Non-pigmented ciliary epithelial cell (primary cell): ENCODE results near the gene RNF103.
"Not testable (repeated sequence)": the region's sequence is repeated elsewhere in the genome, so short reads cannot be mapped to it uniquely, and the experiment has no call there.

Experiments used
- DNase-seq: peaks from one replicate; pipeline ENCODE4 v3.0.0-alpha.2; 2010; ENCODE audit warnings: low read depth

The RNF103 gene

DNA sequence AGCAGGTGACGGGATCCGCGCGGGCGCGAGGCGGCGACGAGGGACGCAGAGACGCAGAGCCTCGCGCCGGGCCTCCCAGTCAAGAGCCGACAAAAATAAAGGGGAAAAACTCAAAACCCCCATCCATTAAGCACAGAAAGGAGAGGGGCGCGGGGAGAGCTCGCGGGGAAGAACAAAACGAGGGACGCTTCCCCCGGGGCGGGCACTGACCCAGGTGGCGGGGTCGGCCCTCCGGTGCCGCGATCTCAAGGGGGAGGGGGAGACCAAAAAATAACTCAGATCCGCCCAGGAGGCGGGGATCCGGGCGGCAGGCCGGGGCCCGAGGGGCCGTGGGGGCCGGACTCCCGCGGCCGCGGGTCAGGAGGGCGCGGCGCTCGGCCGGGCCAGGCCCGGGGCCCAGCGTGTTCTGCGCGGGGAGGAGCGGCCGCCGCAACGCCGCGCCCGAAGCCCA lies 597 bp downstream of the RNF103 start:
- no peak for DNase-seq

DNA sequence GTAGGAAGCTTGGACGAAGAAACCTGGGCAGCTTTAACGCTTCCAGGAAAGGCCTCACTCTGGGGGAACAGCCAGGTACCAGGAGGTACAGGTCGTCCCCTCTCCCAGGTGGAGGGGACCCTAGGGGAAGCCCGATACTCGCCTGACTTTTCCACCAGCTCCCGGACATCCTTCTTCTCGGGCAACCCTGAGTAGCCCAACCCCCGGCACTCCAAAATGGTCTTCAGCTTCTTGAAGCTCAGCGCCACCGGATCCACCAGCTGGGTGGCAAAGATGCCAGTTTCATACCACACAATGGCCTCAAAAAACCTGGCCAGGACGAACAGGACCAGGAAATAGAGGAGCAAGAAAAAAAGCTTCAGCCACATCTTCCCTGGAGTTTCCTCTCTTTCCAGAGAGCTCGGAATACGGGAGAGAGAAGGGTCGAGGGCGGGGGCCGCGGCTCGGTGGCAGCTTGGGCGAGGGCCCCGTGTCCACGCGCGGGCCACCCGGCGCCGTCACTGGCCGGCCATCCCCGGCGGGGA lies 1.1 kb downstream of the RNF103 start:
- no peak for DNase-seq

DNA sequence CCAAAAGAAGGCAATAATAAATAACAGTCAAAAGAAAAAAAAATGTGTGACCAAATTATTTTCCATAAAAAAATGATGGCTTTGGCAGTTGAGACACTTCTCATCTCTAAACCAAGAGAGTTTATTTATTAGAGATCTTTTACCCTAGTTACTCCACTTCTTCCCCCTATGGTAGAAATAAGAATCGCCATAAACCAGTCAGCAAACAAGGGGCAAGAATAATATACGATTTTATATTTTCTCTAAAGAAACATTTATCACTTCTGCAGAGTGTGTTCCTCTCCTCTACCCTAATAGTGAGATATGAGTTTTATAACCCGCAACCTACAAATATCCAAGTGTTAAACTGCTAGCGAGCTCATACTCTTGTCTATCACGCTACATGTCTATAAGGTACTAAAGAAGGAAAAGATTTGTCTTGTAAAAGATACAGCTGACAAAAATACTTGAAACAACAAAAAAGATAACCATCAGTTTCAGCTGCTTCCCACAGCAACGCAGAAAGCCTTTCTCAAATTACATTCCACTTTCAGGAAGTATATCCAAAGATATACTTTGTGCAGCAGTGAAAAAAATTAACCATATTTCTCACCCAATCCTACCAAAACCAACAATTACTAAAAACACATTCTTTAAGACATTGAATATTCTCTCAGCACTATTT lies 2.3 kb downstream of the RNF103 start:
- DNase-seq = no peak

DNA sequence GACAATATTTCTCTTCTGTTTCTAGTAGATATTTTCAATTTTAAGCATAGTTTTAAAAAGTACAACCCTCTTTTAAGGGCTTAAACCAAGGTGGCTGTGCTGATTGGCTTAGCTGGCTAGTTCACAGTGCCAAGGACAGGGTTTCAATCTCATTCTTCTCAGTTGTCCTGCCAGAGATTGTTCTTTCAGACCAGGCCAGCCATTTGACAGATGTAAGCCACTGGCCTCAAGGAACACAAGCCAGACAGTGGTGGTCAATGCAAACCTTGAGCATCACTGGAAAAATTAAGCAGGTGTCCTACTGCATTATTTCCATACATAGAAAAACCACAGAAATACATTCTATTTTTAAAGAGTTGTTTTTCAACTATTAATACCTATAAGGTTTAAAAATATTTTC lies 5.9 kb downstream of the RNF103 start:
- no peak for DNase-seq

DNA sequence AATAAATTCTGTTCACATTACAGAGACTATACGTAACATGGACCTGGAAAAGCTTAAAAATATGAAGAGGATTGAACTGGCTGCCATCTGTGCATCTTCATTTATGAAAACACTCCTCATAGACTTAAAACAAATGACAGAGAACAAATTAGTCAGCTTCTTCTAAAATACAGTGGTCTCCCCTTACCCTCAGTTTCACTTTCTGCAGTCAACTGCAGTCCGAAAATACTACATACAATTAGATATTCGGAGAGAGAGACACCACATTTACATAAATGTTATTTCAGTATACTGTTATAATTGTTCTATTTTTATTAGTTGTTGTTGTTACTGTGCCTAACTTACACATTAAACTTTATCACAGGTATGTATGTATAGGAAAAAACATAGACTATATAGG lies 6.5 kb downstream of the RNF103 start:
- DNase-seq = no peak

DNA sequence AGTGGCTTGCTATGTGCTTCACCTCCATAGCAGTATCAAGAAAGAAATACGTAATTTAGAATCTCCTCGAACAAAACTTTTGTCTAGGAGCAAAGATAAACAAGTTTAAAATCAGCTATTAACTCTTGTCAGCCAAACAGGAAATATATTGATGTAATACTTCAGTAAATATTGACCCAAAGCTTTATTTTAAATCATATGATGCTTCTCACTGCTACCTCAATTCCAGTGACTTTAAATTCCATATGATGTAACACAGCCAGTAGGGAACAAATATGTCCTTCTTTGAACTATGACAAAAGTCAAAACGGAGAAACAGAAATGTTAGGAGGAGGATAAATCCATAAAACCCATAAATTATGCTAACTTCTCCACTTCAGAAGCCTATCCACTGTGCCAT lies 7.2 kb downstream of the RNF103 start:
- DNase-seq = no peak

DNA sequence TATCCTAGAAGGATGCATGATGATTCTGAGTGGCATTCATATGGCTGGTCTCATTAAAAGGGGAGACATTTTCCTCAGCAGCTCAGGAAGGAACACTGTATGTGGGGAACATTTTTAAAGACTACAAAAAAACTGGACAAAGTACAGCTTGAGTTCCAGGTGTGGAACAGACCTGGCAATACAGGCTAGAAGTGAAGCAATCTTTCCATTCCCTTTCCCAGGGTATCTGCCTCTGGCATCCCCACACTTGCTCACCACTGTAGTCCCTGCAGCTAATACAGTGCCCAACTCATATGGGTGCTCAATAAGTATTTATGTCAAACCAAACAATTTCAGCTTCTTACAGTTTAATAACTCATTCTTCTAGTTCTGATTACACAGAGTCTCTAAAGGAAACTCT lies 8.1 kb downstream of the RNF103 start:
- no peak for DNase-seq

DNA sequence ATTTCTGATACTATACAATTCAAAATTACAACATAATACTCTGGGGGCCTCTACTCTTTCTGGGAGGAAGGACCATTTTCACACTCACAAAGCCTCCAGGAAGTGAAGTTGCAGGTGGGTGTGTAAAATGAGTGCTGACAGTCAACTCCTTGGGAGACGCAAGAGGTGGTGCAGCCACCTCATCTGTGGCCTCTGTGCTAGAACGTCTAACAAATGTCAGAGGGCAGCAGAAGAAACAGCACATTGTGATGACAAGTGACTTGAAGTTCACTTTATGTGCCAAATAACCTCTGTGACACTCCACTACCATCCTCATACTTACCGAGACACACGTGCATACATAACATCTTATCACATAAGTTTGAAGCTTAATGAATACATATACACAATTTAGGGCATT lies 10.2 kb downstream of the RNF103 start:
- no peak for DNase-seq

DNA sequence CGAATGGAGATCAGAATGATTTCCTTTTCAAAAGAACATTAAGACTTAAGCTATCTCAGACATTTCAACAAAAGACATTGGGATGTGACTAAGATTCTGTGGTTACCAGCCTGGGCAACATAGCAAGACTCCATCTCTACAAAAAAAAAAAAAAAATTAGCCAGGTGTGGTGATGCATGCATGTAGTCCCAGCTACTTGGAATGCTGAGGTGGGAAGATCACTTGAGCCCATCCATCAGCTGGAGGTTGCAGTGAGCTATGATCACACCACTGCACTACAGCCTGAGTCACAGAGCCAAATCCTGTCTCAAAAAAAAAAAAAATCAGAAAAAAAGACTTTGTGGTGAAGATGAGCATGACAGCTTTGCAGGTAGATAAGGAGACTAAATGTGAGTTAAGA lies 12.8 kb downstream of the RNF103 start:
- no peak for DNase-seq

DNA sequence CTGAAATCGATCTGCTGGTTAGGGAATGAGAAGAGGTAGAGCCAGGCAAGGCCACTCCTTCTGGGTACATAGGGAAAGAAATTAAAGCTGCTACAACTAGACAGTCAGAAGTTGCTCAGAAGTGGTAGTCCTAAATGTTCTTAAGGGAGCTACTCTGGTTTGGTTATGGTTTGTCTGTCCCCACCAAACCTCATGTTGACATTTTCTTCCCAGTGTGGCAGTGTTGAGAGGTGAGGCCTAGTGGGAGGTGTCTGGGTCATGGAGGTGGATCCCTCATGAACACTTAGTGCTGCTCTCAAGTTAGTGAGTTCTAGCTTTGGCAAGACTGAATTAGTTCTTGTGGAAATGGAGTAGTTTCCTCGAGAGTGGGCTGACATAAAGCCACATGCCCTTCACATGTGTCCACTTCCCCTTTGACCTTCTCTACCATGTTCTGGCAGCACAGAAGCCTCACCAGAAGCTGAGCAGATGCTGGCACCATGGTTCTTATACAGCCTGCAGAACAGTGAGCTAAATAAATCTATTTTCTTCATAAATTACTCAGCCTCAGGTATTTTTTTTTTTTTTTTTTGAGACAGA lies 14.7 kb downstream of the RNF103 start:
- no peak for DNase-seq

DNA sequence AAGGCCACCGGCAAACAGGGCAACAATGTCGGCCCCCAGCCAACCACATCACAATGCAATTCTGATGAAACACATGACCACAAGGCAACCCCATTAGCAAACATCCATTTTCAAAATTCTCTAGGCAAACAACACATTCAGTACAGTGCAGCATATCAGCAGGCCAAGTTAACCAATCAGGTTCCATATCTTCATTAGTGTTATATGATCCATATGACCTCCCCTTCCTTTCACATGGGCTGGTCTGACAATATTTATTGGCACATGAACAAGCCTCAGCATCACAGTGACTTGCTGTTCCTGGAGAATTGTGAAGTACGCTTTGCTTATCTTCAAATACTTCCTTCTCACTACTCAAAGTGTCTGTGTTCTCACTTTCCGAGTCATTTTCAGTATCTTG lies 19.8 kb downstream of the RNF103 start:
- DNase-seq = no peak

DNA sequence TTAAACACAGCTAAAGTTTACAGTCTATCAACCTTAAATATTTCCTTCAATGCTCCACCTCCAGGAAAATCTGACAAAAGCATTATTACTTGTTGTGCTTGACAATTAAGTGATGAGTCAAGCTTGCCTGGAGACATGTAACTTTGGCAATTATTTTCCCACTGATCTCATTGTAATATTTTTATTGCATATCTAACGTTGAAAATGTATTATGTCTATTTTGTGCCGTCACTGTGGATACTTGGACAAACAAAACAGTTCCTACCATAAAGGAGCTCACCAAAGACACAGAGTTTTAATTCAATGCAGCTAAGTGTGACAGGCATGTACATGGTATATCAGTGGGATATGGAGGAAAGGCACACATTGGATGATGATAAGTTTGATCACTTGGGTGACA lies 24.7 kb downstream of the RNF103 start:
- no peak for DNase-seq

DNA sequence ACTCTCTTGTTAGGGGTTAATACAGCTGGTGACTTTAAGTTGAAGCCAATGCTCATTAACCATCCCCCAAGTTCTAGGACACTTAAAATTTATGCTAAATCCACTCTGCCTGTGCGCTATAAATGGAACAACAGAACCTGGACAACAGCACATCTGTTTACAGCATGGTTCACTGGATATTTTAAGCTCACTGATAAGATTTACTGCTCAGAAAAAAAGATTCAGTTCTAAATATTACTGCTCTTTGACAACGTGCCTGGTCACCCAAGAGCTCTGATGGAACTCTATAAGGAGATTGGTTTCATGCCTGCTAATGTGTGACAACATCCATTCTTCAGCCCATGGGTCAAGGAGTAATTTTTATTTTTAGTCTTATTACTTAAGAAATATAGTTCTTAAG lies 27.5 kb downstream of the RNF103 start:
- DNase-seq = no peak

DNA sequence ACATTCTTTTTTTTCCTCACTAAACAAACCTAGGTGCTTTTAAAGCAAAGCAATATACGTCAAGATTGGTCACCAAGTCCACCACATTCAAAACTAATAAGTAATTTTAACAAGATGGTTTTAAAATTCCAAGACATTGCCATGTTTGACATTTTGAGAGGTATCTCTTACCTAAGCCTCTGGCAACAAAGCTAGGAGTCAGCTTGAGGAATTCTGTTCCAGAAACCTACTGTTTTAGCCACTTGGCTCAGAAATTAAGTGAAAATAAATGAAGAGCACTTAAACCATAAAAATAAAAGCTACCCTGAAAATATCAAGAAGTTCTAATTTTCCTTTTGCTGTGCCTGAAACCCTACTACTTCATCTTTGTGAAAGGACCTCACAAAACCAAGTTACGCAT lies 30.4 kb downstream of the RNF103 start:
- no peak for DNase-seq

DNA sequence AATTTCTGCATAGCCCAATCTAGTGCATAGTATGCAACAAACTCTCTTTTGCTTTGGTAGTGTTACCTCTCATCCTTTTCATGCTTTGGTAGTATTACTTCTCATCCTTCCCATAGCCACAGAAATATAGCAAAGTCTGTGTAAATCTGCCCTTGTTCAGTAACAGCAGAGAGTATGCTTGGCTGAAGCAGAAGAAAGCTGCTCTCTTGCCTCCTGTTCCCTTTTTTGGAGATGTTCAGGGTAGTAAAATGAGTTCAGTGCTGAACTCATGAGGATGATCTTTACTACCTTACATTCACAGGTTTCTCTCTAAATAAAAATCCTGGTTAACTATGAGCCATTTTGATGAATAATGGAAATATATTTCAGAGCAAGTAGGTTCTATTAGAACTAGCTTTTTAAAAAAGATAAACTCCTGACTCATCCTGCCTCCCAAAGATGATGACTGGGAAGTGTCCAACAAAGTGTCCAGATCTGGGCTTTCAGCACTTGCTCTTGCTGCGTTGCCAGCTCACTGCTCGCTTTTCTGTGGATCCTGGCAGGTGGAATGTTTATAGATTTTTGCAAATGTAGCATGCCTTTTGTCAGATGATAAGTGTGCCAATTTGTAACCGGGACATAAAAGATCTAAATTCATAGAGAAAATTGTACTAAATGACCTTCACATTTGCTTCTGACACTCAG lies 31.0 kb downstream of the RNF103 start:
- DNase-seq = no peak

DNA sequence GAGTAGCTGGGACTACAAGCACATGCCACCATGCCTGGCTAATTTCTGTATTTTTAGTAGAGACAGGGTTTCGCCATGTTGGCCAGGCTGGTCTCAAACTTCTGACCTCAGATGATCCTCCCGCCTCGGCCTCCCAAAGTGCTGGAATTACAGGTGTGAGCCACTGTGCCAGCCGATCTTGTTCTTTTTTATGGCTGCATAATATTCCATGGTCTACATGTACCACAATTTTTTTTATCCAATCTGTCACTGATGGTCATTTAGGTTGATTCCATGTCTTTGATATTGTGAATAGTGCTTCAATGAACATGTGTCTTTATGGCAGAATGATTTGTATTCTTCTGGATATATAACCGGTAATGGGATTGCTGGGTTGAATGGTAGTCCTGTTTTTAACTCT lies 34.0 kb downstream of the RNF103 start:
- not testable (repeated sequence) for DNase-seq

DNA sequence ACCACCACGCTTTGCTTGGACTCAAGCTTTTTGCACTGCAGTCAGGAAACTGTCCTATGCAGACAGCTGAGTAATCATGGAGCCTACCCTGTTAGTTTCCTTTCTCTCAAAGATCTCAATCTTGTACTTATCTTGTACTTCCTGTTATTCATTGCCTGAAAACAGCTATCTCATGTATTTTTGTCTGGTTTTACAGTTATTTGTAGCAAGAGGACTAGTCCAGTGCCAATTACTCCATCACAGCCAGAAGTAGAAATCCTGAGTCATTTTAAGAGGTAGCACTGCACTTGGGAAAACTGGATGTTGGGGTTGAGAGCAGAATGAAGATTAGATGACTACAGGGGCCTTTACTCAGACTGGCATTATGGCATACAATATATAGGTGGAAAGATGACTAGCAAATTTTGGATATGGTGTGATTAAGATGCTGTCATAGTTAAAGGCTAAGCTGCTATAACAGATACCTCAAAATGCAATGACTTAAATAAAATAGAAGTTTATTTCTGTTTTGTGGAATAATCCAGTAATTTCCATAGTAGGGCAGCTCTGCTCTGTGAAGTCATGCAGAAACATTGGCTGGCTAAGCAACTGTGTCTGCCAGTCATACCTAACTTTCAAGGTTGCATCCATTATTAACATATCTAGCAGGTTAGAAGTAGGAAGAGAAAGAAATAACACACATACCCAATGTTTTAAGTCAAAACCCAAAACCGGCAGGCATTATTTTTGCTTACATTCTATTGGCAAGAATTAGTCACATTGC lies 39.3 kb downstream of the RNF103 start:
- no peak for DNase-seq

DNA sequence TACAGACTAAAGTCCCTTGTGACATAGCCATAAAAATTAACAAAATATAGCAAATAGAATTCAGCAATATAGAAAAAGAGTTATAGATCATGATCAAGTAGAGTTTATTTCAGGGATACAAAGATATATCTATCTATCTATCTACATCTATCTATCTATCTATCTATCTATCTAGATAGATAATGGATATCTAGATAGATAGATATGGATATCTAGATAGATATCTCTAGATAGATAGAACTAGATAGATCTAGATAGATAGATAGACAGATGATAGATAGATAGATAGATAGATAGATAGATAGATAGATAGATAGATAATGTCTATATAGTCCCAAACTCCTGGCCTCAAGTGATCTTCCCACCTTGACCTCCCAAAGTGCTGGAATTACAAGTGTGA lies 43.1 kb downstream of the RNF103 start:
- no peak for DNase-seq

DNA sequence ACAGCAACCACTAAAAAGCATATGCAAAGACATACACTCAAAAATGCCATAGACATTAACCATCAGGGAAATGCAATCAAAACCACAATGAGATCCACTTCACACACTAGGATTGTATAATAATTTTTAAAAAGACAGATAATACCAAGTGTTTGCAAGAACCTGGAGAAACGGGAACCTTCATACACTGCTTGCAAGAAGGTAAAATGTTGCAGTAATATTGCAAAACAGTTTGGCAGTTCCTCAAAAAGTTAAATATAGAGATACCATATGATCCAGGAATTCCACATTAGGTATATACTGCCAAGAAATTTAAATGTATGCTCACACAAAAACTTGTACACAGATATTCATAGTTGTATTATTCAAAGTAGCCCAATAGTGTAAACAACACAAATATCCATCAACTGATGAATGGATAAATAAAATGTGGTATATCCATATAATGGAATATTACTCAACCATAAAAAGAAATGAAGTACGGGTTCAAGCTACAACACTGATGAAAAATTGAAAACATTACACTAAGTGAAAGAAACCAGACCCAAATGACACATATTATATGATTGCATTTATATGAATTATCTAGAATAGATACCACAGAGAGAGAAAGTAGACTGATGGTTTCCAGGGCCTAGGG lies 45.7 kb downstream of the RNF103 start:
- DNase-seq = no peak

DNA sequence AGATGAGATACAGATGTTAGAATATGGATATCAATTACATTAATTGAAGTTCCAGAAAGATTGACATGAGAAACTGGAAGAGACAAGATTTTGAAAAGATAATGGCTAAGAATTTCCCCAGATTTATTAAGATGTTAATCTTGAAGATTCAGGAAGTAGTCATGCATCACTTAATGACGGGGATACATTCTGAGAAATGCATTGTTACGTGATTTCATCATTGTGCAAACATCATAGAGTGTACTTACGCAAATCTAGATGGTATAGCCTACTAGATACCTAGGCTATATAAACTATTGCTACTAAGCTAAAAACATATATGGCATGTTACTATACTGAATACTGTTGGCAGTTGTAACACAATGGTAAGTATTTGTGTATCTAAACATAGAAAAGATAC lies 53.6 kb downstream of the RNF103 start:
- DNase-seq = no peak

DNA sequence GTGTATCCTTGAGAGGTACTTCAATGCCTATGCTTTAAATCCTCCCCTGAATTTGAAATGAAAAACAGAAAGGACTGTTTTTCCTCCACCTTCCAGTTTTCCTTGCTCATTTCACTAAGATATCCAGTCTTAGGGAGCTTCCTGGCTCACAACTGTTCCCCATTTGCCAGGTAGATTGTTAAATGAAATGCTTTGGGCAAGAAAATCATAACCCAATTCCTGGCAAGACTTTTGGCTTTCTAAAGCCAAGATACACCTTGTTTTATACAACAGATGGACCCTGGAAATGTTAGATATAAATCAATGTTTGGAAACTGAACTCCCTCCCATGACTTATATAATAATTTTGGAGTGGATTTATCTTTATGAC lies 56.9 kb downstream of the RNF103 start:
- no peak for DNase-seq

DNA sequence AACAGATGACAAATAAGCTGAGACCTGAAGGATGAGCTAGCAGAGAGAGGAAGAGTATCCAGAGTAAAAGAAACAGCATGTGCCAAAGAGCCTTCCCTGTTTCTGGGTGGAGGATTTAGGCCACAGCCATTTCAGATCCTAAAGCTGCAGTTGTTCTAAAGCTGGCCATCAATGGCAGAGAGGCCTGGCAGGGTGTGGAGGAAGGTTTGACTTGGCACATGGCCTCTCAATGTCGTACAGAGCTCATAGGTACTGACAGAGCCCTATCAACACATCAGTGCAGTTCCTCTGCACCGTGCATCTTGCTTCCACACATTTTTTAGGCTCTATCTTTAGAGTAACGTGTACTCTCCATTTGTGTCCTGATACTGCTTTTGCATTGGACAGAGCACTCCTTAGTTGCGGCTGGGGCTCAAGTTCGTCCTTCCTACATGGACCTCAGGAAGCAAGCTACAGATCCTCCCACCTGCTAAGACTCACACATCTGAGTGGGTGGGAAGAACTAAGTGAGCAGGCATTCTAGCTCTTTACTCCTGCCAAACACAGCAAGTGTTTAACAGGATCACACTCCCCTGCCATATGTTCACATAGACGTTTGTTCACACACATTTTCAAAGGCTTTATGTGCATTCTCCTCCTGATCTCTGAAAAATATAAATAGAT lies 57.4 kb downstream of the RNF103 start:
- no peak for DNase-seq
